ENCODE results near the gene YY2.

DNA sequence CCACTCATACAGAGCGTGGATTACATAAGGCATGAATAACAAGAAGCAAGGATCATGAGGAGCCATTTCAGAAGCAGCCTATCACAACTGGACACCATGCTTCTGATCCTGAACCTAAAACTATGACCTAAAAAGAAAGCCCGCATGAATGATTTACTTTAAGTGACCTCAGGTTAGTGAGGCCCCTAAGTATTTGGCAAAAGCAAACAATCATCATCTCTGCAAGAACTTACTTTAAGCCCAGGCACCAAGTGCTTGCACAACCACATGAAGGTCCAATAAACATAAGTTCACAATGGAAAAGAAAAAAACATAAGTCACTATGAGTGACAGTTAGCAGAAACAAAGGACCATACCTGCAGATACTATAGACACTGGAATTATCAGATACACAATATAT is 24.3 kb upstream of the YY2 start:
- no peak for TF ChIP-seq POLR2A (IDR thresholded peaks at IDR 0.05)
- TF ChIP-seq, protein P1, sequence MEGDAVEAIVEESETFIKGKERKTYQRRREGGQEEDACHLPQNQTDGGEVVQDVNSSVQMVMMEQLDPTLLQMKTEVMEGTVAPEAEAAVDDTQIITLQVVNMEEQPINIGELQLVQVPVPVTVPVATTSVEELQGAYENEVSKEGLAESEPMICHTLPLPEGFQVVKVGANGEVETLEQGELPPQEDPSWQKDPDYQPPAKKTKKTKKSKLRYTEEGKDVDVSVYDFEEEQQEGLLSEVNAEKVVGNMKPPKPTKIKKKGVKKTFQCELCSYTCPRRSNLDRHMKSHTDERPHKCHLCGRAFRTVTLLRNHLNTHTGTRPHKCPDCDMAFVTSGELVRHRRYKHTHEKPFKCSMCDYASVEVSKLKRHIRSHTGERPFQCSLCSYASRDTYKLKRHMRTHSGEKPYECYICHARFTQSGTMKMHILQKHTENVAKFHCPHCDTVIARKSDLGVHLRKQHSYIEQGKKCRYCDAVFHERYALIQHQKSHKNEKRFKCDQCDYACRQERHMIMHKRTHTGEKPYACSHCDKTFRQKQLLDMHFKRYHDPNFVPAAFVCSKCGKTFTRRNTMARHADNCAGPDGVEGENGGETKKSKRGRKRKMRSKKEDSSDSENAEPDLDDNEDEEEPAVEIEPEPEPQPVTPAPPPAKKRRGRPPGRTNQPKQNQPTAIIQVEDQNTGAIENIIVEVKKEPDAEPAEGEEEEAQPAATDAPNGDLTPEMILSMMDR (IDR thresholded peaks at IDR 0.05): no peak
